ENCODE measurements around the gene BCAR3.
"Not testable (repeated sequence)": the region's sequence is repeated elsewhere in the genome, so short reads cannot be mapped to it uniquely, and the experiment has no call there.

The BCAR3 gene

GRCh38 chr1:93669369-93669768, 12.3 kb downstream of the BCAR3 start:
- no peak for DNase-seq (ENCODE audit: low read depth, low spot score)

GRCh38 chr1:93668951-93669350, 12.7 kb downstream of the BCAR3 start:
- DNase-seq (ENCODE audit: low read depth, low spot score) = no peak

- no peak for DNase-seq (ENCODE audit: low read depth, low spot score)
Observed at GRCh38 chr1:93668121-93668520, 13.5 kb downstream of the BCAR3 start.

- DNase-seq (ENCODE audit: low read depth, low spot score) = no peak
Observed at GRCh38 chr1:93667642-93668041, 14.0 kb downstream of the BCAR3 start.

- no peak for DNase-seq (ENCODE audit: low read depth, low spot score)
Observed at GRCh38 chr1:93666613-93667384, 14.8 kb downstream of the BCAR3 start.

GRCh38 chr1:93665015-93665414, 16.6 kb downstream of the BCAR3 start:
- DNase-seq (ENCODE audit: low read depth, low spot score) = no peak

GRCh38 chr1:93663208-93663614, 18.4 kb downstream of the BCAR3 start:
- DNase-seq (ENCODE audit: low read depth, low spot score) = no peak

GRCh38 chr1:93662481-93663207, 19.0 kb downstream of the BCAR3 start:
- no peak for DNase-seq (ENCODE audit: low read depth, low spot score)

- DNase-seq (ENCODE audit: low read depth, low spot score) = no peak
Observed at GRCh38 chr1:93661829-93662474, 19.7 kb downstream of the BCAR3 start.

GRCh38 chr1:93661341-93661740, 20.3 kb downstream of the BCAR3 start:
- DNase-seq (ENCODE audit: low read depth, low spot score) = not testable (repeated sequence)

GRCh38 chr1:93659822-93660503, 21.7 kb downstream of the BCAR3 start:
- no peak for DNase-seq (ENCODE audit: low read depth, low spot score)

GRCh38 chr1:93658188-93658587, 23.4 kb downstream of the BCAR3 start:
- DNase-seq (ENCODE audit: low read depth, low spot score) = no peak

- DNase-seq (ENCODE audit: low read depth, low spot score) = no peak
Observed at GRCh38 chr1:93656491-93656890, 25.1 kb downstream of the BCAR3 start.

- DNase-seq (ENCODE audit: low read depth, low spot score) = no peak
Observed at GRCh38 chr1:93653656-93654055, 28.0 kb downstream of the BCAR3 start.

- DNase-seq (ENCODE audit: low read depth, low spot score) = no peak
Observed at GRCh38 chr1:93652323-93652949, 29.2 kb downstream of the BCAR3 start.

- no peak for DNase-seq (ENCODE audit: low read depth, low spot score)
Observed at GRCh38 chr1:93651695-93652094, 29.9 kb downstream of the BCAR3 start.

- DNase-seq (ENCODE audit: low read depth, low spot score) = not testable (repeated sequence)
Observed at GRCh38 chr1:93650159-93650558, 31.5 kb downstream of the BCAR3 start.

GRCh38 chr1:93649231-93649630, 32.4 kb downstream of the BCAR3 start:
- no peak for DNase-seq (ENCODE audit: low read depth, low spot score)

- DNase-seq (ENCODE audit: low read depth, low spot score) = no peak
Observed at GRCh38 chr1:93648656-93649055, 33.0 kb downstream of the BCAR3 start.

- DNase-seq (ENCODE audit: low read depth, low spot score) = no peak
Observed at GRCh38 chr1:93641527-93641926, 40.1 kb downstream of the BCAR3 start.

- DNase-seq (ENCODE audit: low read depth, low spot score) = no peak
Observed at GRCh38 chr1:93640656-93641440, 40.8 kb downstream of the BCAR3 start.

Data from brain pericyte (primary cell).